ENCODE data around the gene SLFN11.

SLFN11 gene

GRCh38 chr17:35342276-35342675 is 31.1 kb downstream of the SLFN11 start:
- no peaks in the 10 kb centered on the region for H3K27me3 ChIP-seq (ENCODE audit: low read length)
- H3F3A ChIP-seq (ENCODE audit: insufficient read depth), result no peaks in the 10 kb centered on the region
- no peak overlapping the region for H3K27ac ChIP-seq (ENCODE audit: low read depth, low read length)
- no peaks in the 10 kb centered on the region for H3K9me2 ChIP-seq (replicated peaks; ENCODE audit: insufficient read depth, low read length)
- TF ChIP-seq CTCF (IDR thresholded peaks at IDR 0.05; ENCODE audit: insufficient read depth, low read length, poor library complexity, severe bottlenecking) (no peak), EZH2phosphoT487 (conservative IDR thresholded peaks at IDR 0.05; ENCODE audit: low read length) (no peak)
- H2AFZ ChIP-seq (ENCODE audit: low read depth, low read length, severe bottlenecking), result no peak overlapping the region
- H3K9ac ChIP-seq (ENCODE audit: low read length), result no peak overlapping the region
- peak overlapping the region; percentile 18 for H3K4me3 ChIP-seq (ENCODE audit: insufficient read depth, low read length, poor library complexity, severe bottlenecking)
- H3K79me2 ChIP-seq (ENCODE audit: insufficient read depth, low read length), result no peaks in the 10 kb centered on the region
- no peaks in the 10 kb centered on the region for H4K20me1 ChIP-seq (ENCODE audit: low read depth, low read length)
- no peaks in the 10 kb centered on the region for H3K36me3 ChIP-seq (ENCODE audit: low read length)
- no peak overlapping the region for H3K4me2 ChIP-seq (ENCODE audit: low read depth, low read length, poor library complexity, severe bottlenecking)
- peaks cover 18% of the 10 kb centered on the region for H3K9me3 ChIP-seq (ENCODE audit: insufficient read depth, low read length)

- TF ChIP-seq EZH2phosphoT487 (conservative IDR thresholded peaks at IDR 0.05; ENCODE audit: low read length) (no peak), CTCF (IDR thresholded peaks at IDR 0.05; ENCODE audit: insufficient read depth, low read length, poor library complexity, severe bottlenecking) (no peak)
- no peak overlapping the region for H3K9ac ChIP-seq (ENCODE audit: low read length)
- H3K4me3 ChIP-seq (ENCODE audit: insufficient read depth, low read length, poor library complexity, severe bottlenecking), result peak overlapping the region; percentile 18
- H3K36me3 ChIP-seq (ENCODE audit: low read length), result no peaks in the 10 kb centered on the region
- H3K9me2 ChIP-seq (replicated peaks; ENCODE audit: insufficient read depth, low read length), result no peaks in the 10 kb centered on the region
- H3K79me2 ChIP-seq (ENCODE audit: insufficient read depth, low read length), result no peaks in the 10 kb centered on the region
- H3K27ac ChIP-seq (ENCODE audit: low read depth, low read length), result no peak overlapping the region
- H4K20me1 ChIP-seq (ENCODE audit: low read depth, low read length), result no peaks in the 10 kb centered on the region
- H3K9me3 ChIP-seq (ENCODE audit: insufficient read depth, low read length), result peaks cover 18% of the 10 kb centered on the region
- no peak overlapping the region for H3K4me2 ChIP-seq (ENCODE audit: low read depth, low read length, poor library complexity, severe bottlenecking)
- no peaks in the 10 kb centered on the region for H3K27me3 ChIP-seq (ENCODE audit: low read length)
- no peaks in the 10 kb centered on the region for H3F3A ChIP-seq (ENCODE audit: insufficient read depth)
- H2AFZ ChIP-seq (ENCODE audit: low read depth, low read length, severe bottlenecking), result no peak overlapping the region
These were observed 31.9 kb downstream of the SLFN11 start for GRCh38 chr17:35341411-35341992.

- no peak for TF ChIP-seq CTCF (IDR thresholded peaks at IDR 0.05; ENCODE audit: insufficient read depth, low read length, poor library complexity, severe bottlenecking)
- TF ChIP-seq EZH2phosphoT487 (conservative IDR thresholded peaks at IDR 0.05; ENCODE audit: low read length), result no peak
- H2AFZ ChIP-seq (ENCODE audit: low read depth, low read length, severe bottlenecking), result no peak overlapping the region
- no peaks in the 10 kb centered on the region for H3K79me2 ChIP-seq (ENCODE audit: insufficient read depth, low read length)
- H3K9me2 ChIP-seq (replicated peaks; ENCODE audit: insufficient read depth, low read length), result no peaks in the 10 kb centered on the region
- no peak overlapping the region for H3K27ac ChIP-seq (ENCODE audit: low read depth, low read length)
- H3K9me3 ChIP-seq (ENCODE audit: insufficient read depth, low read length), result peaks cover 18% of the 10 kb centered on the region
- H3K36me3 ChIP-seq (ENCODE audit: low read length), result no peaks in the 10 kb centered on the region
- no peaks in the 10 kb centered on the region for H3K27me3 ChIP-seq (ENCODE audit: low read length)
- H3K4me3 ChIP-seq (ENCODE audit: insufficient read depth, low read length, poor library complexity, severe bottlenecking), result no peak overlapping the region
- no peak overlapping the region for H3K9ac ChIP-seq (ENCODE audit: low read length)
- no peaks in the 10 kb centered on the region for H4K20me1 ChIP-seq (ENCODE audit: low read depth, low read length)
- no peaks in the 10 kb centered on the region for H3F3A ChIP-seq (ENCODE audit: insufficient read depth)
- no peak overlapping the region for H3K4me2 ChIP-seq (ENCODE audit: low read depth, low read length, poor library complexity, severe bottlenecking)
These were observed 35.2 kb downstream of the SLFN11 start for GRCh38 chr17:35338230-35338629.
